Ishikawa (cell line): ENCODE measurements around the gene KCNIP4.

Source experiments
- CEBPB ChIP-seq: IDR thresholded peaks from 2 replicates; pipeline ENCODE4 v1.6.1; 2012
- CREB1 ChIP-seq: IDR thresholded peaks from 2 replicates; pipeline ENCODE4 v1.6.1; 2012; ENCODE audit warnings: low read depth
- EGR1 ChIP-seq: IDR thresholded peaks from 2 replicates; pipeline ENCODE4 v1.6.1; 2012
- EP300 ChIP-seq: IDR thresholded peaks from 2 replicates; pipeline ENCODE4 v1.6.1; 2012; ENCODE audit warnings: borderline replicate concordance
- RAD21 ChIP-seq: IDR thresholded peaks from 2 replicates; pipeline ENCODE4 v1.6.1; 2012; ENCODE audit warnings: low read depth
- TAF1 ChIP-seq: IDR thresholded peaks from 2 replicates; pipeline ENCODE4 v1.6.1; 2012; ENCODE audit warnings: low read depth, mild to moderate bottlenecking
- YY1 ChIP-seq: IDR thresholded peaks from 2 replicates; pipeline ENCODE4 v1.6.1; 2012; ENCODE audit warnings: low read depth
- TF ChIP-seq, protein P1 (sequence below): IDR thresholded peaks from 2 replicates; pipeline ENCODE4 v1.6.1; 2012
- TF ChIP-seq, protein P2 (sequence below): IDR thresholded peaks from 2 replicates; pipeline ENCODE4 v1.6.1; 2012

DNA sequence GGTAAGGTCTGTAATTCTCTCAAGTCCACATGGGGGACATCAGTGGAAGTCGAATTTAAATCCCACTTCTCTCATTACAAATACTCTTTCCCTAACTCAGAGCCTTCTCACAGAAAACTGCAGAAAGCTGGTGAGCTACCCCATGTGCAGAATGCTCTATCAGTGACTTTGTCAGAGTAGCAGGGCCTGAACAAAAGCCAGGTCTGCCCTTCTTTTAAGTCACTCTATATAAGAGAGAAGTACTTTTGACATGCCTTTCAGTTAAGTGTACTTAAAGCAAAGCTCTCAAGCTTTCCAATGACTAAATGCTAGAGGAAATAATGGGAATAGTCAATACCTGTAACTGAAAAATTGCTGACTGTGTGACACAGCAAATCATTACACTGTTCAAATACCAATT lies 323.1 kb downstream of the KCNIP4 start:
- TF ChIP-seq RAD21 (no peak), CEBPB (no peak), TAF1 (no peak), CREB1 (no peak), EP300 (no peak), EGR1 (no peak), YY1 (no peak)
- TF ChIP-seq, protein P1, sequence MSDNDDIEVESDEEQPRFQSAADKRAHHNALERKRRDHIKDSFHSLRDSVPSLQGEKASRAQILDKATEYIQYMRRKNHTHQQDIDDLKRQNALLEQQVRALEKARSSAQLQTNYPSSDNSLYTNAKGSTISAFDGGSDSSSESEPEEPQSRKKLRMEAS = no peak
- TF ChIP-seq, protein P2, sequence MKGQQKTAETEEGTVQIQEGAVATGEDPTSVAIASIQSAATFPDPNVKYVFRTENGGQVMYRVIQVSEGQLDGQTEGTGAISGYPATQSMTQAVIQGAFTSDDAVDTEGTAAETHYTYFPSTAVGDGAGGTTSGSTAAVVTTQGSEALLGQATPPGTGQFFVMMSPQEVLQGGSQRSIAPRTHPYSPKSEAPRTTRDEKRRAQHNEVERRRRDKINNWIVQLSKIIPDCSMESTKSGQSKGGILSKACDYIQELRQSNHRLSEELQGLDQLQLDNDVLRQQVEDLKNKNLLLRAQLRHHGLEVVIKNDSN = no peak
